Thyroid gland (tissue), 4 donors: Measurements from ENCODE around the gene NEDD9. TPM values are rescaled to one million over a fixed set of nuclear protein-coding genes. Genes with fewer than 3 reads are reported as not detected.

Source experiments
- DNase-seq, 2 donors: peaks; one replicate each; pipeline ENCODE4 v3.0.0-alpha.2; 2019
- H3K27ac ChIP-seq, 3 donors: fragments of 200-600 bp; sonication (generic); 1 replicate in 2 of 3; 2 replicates in 1 of 3; pipeline ENCODE4 v1.5.1; 2016 to 2019; ENCODE audit warnings: mild to moderate bottlenecking in 1 of 3, moderate library complexity in 1 of 3
- H3K27me3 ChIP-seq: fragments of 200-600 bp; sonication (generic); one replicate; pipeline ENCODE4 v1.5.1; 2019
- H3K36me3 ChIP-seq, 2 donors: fragments of 200-600 bp; sonication (generic); one replicate each; pipeline ENCODE4 v1.5.1; 2016 to 2019
- H3K4me1 ChIP-seq, 2 donors: fragments of 200-600 bp; sonication (generic); one replicate each; pipeline ENCODE4 v1.5.1; 2017 to 2019
- H3K4me3 ChIP-seq, 3 donors: fragments of 200-600 bp; sonication (generic); replicated peaks in 1 of 3; 1 replicate in 2 of 3; 2 replicates in 1 of 3; pipeline ENCODE4 v1.5.1; 2016; ENCODE audit warnings: mild to moderate bottlenecking in 1 of 3
- H3K9me3 ChIP-seq: fragments of 200-600 bp; sonication (generic); one replicate; pipeline ENCODE4 v1.5.1; 2017
- POLR2A ChIP-seq, 2 donors: fragments of 450-650 bp; IDR thresholded peaks; one replicate each; pipeline ENCODE4 v1.6.1; 2017; ENCODE audit warnings: antibody characterized with exemption in 2 of 2, mild to moderate bottlenecking in 2 of 2, moderate library complexity in 1 of 2
- WGBS, 2 donors: methylation state at CpG; one replicate each; pipeline ENCODE4 v1.1.5; 2017; 5-methylcytosine and 5-hydroxymethylcytosine counted together
- intact Hi-C: fragments of 100-400 bp; cut with DNase I; formaldehyde crosslinking; loops from one replicate; pipeline ENCODE4 v1.15.1; 2023
- total RNA-seq, 4 donors: library from RNA; depleted of rRNA; stranded (reverse); fragments of >200 nt; gene quantifications; one replicate each; pipeline ENCODE4 v1.2.3, GENCODE V29; 2016
- TF ChIP-seq, protein P1 (sequence below), 6 experiments: fragments of 200-600 bp in 3 of 6; fragments of 450-650 bp in 3 of 6; sonication (generic) in 3 of 6; IDR thresholded peaks; one replicate each; pipeline ENCODE4 v1.5.1; 2016 to 2019; ENCODE audit warnings: antibody characterized with exemption in 6 of 6, mild to moderate bottlenecking in 2 of 6, inconsistent platforms in 1 of 6, moderate library complexity in 1 of 6

NEDD9 gene
- total RNA-seq, 4 donors from 2014 or later, result 42.1 to 78.3 (median 61.7) TPM

DNA sequence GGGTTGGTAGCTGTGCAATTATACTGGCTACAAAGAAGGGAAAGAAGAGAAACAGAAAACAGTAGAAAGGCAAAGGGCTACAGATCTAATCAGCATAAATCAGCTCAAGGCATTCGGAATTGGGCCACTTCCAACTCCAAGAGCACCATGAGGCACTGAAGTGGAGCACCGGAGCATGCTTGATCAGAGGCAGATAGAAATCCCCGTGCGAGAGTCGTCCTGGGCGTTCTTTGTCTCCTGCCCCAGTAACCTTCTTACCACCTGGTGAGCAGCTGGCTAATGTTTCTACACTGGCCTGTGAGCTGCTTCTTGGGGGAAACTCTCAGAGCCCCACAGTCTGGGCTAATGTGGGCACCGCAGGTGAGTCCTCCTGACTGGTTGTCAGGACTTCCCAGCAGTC lies 16.7 kb downstream of the NEDD9 start:
- H3K9me3 ChIP-seq, result no peaks in the 10 kb centered on the region

DNA sequence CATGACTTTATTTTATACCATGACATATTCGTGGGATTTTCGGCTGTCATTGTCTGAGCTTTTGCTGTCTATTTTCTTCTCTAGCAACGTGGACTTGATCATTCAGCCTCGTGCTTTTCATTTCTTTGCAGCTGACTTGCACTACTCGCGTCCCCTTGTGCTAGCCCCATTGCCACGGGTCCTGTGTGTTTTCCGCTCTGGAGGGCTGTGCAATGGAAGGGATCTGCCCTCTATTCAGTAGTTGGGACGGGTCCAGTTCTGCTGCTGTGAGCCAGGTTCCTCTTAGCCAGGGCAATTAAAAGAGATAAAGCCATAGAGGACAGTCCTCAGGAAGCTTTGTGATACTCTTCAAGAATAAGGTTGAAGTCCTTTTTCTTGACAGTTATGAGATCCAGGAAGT lies 17.6 kb downstream of the NEDD9 start:
- no peak overlapping the region for H3K4me3 ChIP-seq

More for the DNA sequence above, 16.7 kb downstream of the NEDD9 start:
- Histone ChIP-seq H3K4me3 (no peak overlapping the region), H3K4me1 (peaks cover 73 to 99% of the 10 kb centered on the region in 2 donors), H3K27me3 (no peaks in the 10 kb centered on the region), H3K27ac (peak overlapping the region; percentile 84 to 86 (median 85)), H3K36me3 (peaks cover 5 to 7% of the 10 kb centered on the region in 2 donors)
- WGBS, 2 donors, result 25 to 40% methylated on average over 7 of the region's 7 CpGs
- TF ChIP-seq, protein P1, sequence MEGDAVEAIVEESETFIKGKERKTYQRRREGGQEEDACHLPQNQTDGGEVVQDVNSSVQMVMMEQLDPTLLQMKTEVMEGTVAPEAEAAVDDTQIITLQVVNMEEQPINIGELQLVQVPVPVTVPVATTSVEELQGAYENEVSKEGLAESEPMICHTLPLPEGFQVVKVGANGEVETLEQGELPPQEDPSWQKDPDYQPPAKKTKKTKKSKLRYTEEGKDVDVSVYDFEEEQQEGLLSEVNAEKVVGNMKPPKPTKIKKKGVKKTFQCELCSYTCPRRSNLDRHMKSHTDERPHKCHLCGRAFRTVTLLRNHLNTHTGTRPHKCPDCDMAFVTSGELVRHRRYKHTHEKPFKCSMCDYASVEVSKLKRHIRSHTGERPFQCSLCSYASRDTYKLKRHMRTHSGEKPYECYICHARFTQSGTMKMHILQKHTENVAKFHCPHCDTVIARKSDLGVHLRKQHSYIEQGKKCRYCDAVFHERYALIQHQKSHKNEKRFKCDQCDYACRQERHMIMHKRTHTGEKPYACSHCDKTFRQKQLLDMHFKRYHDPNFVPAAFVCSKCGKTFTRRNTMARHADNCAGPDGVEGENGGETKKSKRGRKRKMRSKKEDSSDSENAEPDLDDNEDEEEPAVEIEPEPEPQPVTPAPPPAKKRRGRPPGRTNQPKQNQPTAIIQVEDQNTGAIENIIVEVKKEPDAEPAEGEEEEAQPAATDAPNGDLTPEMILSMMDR (IDR thresholded peaks at IDR 0.05), result no peak
- TF ChIP-seq POLR2A (IDR thresholded peaks at IDR 0.05), result no peak
- peak; percentile 93 for DNase-seq
- intact Hi-C loops, result no loop called here

DNA sequence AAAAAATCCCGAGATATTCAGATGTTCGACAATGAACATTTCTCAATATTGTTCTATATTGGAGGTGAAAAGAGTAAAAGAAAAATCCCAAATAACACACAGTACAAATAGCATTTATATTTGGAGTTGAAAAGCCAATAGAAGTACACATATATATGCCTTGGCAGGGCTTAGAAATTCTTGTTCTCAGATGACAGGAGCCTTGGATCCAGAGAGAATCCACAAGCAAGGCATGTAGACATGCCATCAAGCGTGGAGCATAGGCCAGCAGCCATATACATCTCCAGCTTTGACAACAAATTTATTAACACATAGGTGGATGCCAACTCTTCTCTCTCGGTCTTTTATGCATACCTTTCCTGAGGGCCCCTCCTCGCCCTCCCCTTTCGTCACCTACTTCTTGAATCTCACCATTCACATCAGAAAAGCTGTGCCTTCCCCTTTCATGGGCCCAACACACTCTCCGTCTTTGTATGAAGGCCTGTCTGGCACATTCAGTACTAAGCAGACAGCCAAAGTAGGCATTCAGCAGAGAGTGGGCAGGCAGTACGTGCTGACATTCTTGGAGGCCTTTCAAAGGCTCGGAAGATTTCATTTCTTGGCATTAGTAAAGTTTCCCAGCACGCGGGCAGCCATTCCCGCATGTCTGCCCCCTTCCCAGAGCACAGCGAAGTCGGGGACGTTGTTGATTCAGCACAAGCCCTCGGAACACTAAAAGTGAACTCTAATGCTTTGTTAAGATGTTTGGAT lies 18.2 kb downstream of the NEDD9 start:
- intact Hi-C loops, result no loop called here
- no peaks in the 10 kb centered on the region for H3K9me3 ChIP-seq
- H3K27ac ChIP-seq, result peak overlapping the region; percentile 84 to 86 (median 85)
- H3K4me1 ChIP-seq, result peaks cover 64 to 96% of the 10 kb centered on the region in 2 donors
- 43 to 53% methylated on average over 16 of the region's 16 CpGs for WGBS, 2 donors
- H3K27me3 ChIP-seq, result no peaks in the 10 kb centered on the region
- H3K4me3 ChIP-seq, result no peak overlapping the region
- TF ChIP-seq, protein P1 (IDR thresholded peaks at IDR 0.05), result no peak
- peak in 1 of 2 donors; percentile 52 for TF ChIP-seq POLR2A (IDR thresholded peaks at IDR 0.05)
- peaks cover 5 to 7% of the 10 kb centered on the region in 2 donors for H3K36me3 ChIP-seq
- DNase-seq, result peak; percentile 69 to 75

More for the DNA sequence above, 17.6 kb downstream of the NEDD9 start:
- H3K36me3 ChIP-seq, result peaks cover 5 to 7% of the 10 kb centered on the region in 2 donors
- H3K27ac ChIP-seq, result peak overlapping the region; percentile 84 to 86 (median 85)
- DNase-seq, result peak in 1 of 2 donors; percentile 23
- intact Hi-C loops, result no loop called here
- H3K9me3 ChIP-seq, result no peaks in the 10 kb centered on the region
- H3K27me3 ChIP-seq, result no peaks in the 10 kb centered on the region
- WGBS, 2 donors, result 67% methylated on average over 9 of the region's 9 CpGs
- TF ChIP-seq POLR2A (IDR thresholded peaks at IDR 0.05), result no peak
- TF ChIP-seq, protein P1 (IDR thresholded peaks at IDR 0.05), result no peak
- peaks cover 70 to 99% of the 10 kb centered on the region in 2 donors for H3K4me1 ChIP-seq

DNA sequence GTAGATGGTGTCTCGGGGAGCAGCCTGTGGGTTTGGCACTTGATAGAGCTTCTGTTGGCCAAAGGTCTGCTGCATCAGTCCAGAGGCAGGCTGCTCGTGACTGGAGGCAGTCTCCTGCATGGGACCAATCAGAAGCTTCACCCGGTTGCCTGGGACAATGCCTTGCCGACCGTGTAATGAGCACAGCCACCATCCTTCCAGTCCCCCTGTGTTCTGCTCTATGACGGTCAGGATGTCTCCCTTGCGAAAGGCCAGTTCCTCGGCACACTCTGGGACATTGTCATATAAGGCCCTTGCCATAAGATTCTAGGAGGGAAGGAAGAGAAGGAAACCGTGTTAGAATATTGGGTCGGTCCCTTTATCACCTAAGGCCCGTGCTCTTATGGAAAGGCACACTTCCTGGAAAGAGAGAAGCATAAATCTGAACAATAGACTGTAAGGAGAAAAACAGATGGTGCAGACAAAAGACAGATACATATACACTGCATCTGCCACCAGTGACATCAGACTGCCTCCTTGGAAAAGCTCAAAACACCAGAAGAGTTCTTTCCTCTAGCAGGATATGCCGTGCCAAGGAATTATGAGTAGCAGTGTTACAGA lies 18.9 kb downstream of the NEDD9 start:
- H3K4me1 ChIP-seq, result peaks cover 56 to 91% of the 10 kb centered on the region in 2 donors

More for the DNA sequence above, 18.9 kb downstream of the NEDD9 start:
- Histone ChIP-seq H3K27me3 (no peaks in the 10 kb centered on the region), H3K36me3 (peaks cover 5 to 7% of the 10 kb centered on the region in 2 donors), H3K27ac (peak overlapping the region; percentile 84 to 86 (median 85)), H3K4me3 (no peak overlapping the region), H3K9me3 (no peaks in the 10 kb centered on the region)
- intact Hi-C loops, result no loop called here
- 75 to 85% methylated on average over 12 of the region's 12 CpGs for WGBS, 2 donors
- TF ChIP-seq POLR2A (IDR thresholded peaks at IDR 0.05), result no peak
- TF ChIP-seq, protein P1 (IDR thresholded peaks at IDR 0.05), result no peak
- DNase-seq, result no peak
